HCT116 (cell line): ENCODE data around the gene CASKIN2. TPM values are rescaled to one million over a fixed set of nuclear protein-coding genes. Genes with fewer than 3 reads are reported as not detected.

Source experiments
- ATAC-seq: fragments of 200-7000 bp; cut with Tn5 transposase; 2 replicates; pipeline ENCODE4 v1.9.1; 2020; ENCODE audit warnings: mild to moderate bottlenecking, moderate library complexity
- BruUV-seq: library from RNA; stranded (reverse); fragments of 400-500 nt; replicated peaks from 2 replicates; lab custom pipeline; 2021; lab: Mats Ljungman, UMichigan
- CTCF ChIA-PET: fragments of 300-600 bp; sonication (Branson Sonifier 250); formaldehyde crosslinking; loops from one replicate; lab custom pipeline; 2021; ENCODE audit warnings: antibody characterized with exemption; lab: Charles Lee
- POLR2A ChIA-PET: fragments of 300-600, 350-600 bp; sonication (Branson Sonifier 250); formaldehyde crosslinking; loops from one replicate; lab custom pipeline; 2021; ENCODE audit warnings: antibody characterized with exemption; lab: Charles Lee
- RAD21 ChIA-PET, 2 experiments: fragments of 300-600 bp; sonication (Branson Sonifier 250); formaldehyde crosslinking; loops; one replicate each; lab custom pipeline; 2023; ENCODE audit warnings: low total read pairs in 2 of 2; ENCODE audit not compliant: uncharacterized antibody in 2 of 2, unreplicated experiment in 2 of 2, low non-redundant PET in 1 of 2; lab: Charles Lee
- DNase-seq: peaks from one replicate; pipeline ENCODE4 v3.0.0-alpha.2; 2010; ENCODE audit warnings: low read depth, low spot score
- H2AFZ ChIP-seq: fragments of 200-600 bp; shearing (Covaris generic), sonication (generic); 2 replicates; pipeline ENCODE4 v1.6.1; 2017; ENCODE audit warnings: low read depth, mixed run types, mixed read lengths, antibody characterized with exemption, low read length; ENCODE audit not compliant: poor library complexity, severe bottlenecking
- H3K27ac ChIP-seq: 2 replicates; pipeline ENCODE4 v1.5.1; 2012; ENCODE audit warnings: low read depth, low read length
- H3K27me3 ChIP-seq: fragments of 200-600 bp; sonication (generic); 2 replicates; pipeline ENCODE4 v1.6.1; 2016; ENCODE audit warnings: mixed run types, low read length, mixed read lengths; ENCODE audit not compliant: insufficient read depth
- H3K36me3 ChIP-seq, 2 experiments: fragments of 200-500 bp in 1 of 2; fragments of 200-600 bp in 1 of 2; sonication (Bioruptor generic) in 1 of 2; sonication (generic) in 1 of 2; 2 replicates each; pipeline versions ENCODE4 v1.5.1 to v1.6.1; 2014 to 2016; ENCODE audit warnings: low read length in 2 of 2, inconsistent platforms in 1 of 2, mixed read lengths in 1 of 2, mixed run types in 1 of 2; ENCODE audit not compliant: insufficient read depth in 2 of 2, control insufficient read depth in 1 of 2
- H3K4me1 ChIP-seq, 2 experiments: fragments of 200-600 bp in 1 of 2; sonication (generic) in 1 of 2; 2 replicates each; pipeline versions ENCODE4 v1.5.1 to v1.6.1; 2012 to 2017; ENCODE audit warnings: low read length in 2 of 2, inconsistent platforms in 1 of 2, mild to moderate bottlenecking in 1 of 2, mixed read lengths in 1 of 2, mixed run types in 1 of 2, moderate library complexity in 1 of 2; ENCODE audit not compliant: insufficient read depth in 2 of 2, control insufficient read depth in 1 of 2
- H3K4me2 ChIP-seq: fragments of 200-600 bp; sonication (generic); 2 replicates; pipeline ENCODE4 v1.6.1; 2017; ENCODE audit warnings: mixed run types, low read length, mixed read lengths
- H3K4me3 ChIP-seq, 2 experiments: fragments of 200-600 bp in 1 of 2; sonication (generic) in 1 of 2; replicated peaks in 1 of 2; 2 replicates each; pipeline ENCODE4 v1.5.1; 2011 to 2016; ENCODE audit warnings: low read length in 2 of 2, control low read depth in 1 of 2, low read depth in 1 of 2, mild to moderate bottlenecking in 1 of 2, mixed read lengths in 1 of 2, mixed run types in 1 of 2
- H3K79me2 ChIP-seq: fragments of 200-600 bp; sonication (generic); 2 replicates; pipeline ENCODE4 v1.6.1; 2017; ENCODE audit warnings: mild to moderate bottlenecking, mixed run types, low read length, moderate library complexity, mixed read lengths; ENCODE audit not compliant: insufficient read depth
- H3K9ac ChIP-seq: fragments of 200-600 bp; sonication (generic); 2 replicates; pipeline ENCODE4 v1.6.1; 2016; ENCODE audit warnings: low read length, mixed read lengths
- H3K9me2 ChIP-seq: fragments of 200-600 bp; sonication (generic), shearing (Covaris generic); 2 replicates; pipeline ENCODE4 v1.6.1; 2017; ENCODE audit warnings: mixed run types, mild to moderate bottlenecking, moderate library complexity; ENCODE audit not compliant: insufficient read depth
- H3K9me3 ChIP-seq, 2 experiments: fragments of 200-500 bp in 1 of 2; fragments of 200-600 bp in 1 of 2; sonication (Bioruptor generic) in 1 of 2; sonication (generic) in 1 of 2; 2 replicates each; pipeline ENCODE4 v1.6.1; 2014 to 2017; ENCODE audit warnings: low read length in 2 of 2, mixed read lengths in 2 of 2, inconsistent platforms in 1 of 2, low read depth in 1 of 2, mild to moderate bottlenecking in 1 of 2, mixed run types in 1 of 2, moderate library complexity in 1 of 2; ENCODE audit not compliant: control insufficient read depth in 1 of 2, insufficient read depth in 1 of 2
- H4K20me1 ChIP-seq: fragments of 200-600 bp; sonication (generic), shearing (Covaris generic); 2 replicates; pipeline ENCODE4 v1.6.1; 2017; ENCODE audit warnings: mixed run types, mild to moderate bottlenecking, moderate library complexity; ENCODE audit not compliant: insufficient read depth
- CBX3 ChIP-seq: IDR thresholded peaks from 2 replicates; pipeline ENCODE4 v1.6.1; 2012; ENCODE audit warnings: low read depth
- CEBPB ChIP-seq: IDR thresholded peaks from 2 replicates; pipeline ENCODE4 v1.6.1; 2012; ENCODE audit warnings: low read depth
- ELF1 ChIP-seq: IDR thresholded peaks from 2 replicates; pipeline ENCODE4 v1.6.1; 2012; ENCODE audit warnings: low read depth, borderline replicate concordance
- EZH2 ChIP-seq: fragments of 200-600 bp; sonication (generic); IDR thresholded peaks from 2 replicates; pipeline ENCODE4 v1.6.1; 2017; ENCODE audit warnings: antibody characterized with exemption, mixed run types
- EZH2phosphoT487 ChIP-seq: fragments of 200-600 bp; IDR thresholded peaks from 2 replicates; pipeline ENCODE4 v1.6.1; 2018; ENCODE audit warnings: antibody characterized with exemption, borderline replicate concordance
- FOSL1 ChIP-seq: IDR thresholded peaks from 2 replicates; pipeline ENCODE4 v1.6.1; 2012; ENCODE audit warnings: low read depth
- JUND ChIP-seq: IDR thresholded peaks from 2 replicates; pipeline ENCODE4 v1.6.1; 2012
- POLR2A ChIP-seq: IDR thresholded peaks from 2 replicates; pipeline ENCODE4 v1.7.0; 2011; ENCODE audit warnings: borderline replicate concordance; ENCODE audit not compliant: insufficient read depth, insufficient read length; ENCODE audit errors: extremely low read depth
- POLR2AphosphoS5 ChIP-seq: IDR thresholded peaks from 2 replicates; pipeline ENCODE4 v1.6.1; 2011; ENCODE audit warnings: mild to moderate bottlenecking, low read depth, low read length, moderate library complexity
- RAD21 ChIP-seq: IDR thresholded peaks from 2 replicates; pipeline ENCODE4 v1.6.1; 2012; ENCODE audit warnings: low read depth, mild to moderate bottlenecking
- SIN3A ChIP-seq: IDR thresholded peaks from 2 replicates; pipeline ENCODE4 v1.6.1; 2012; ENCODE audit warnings: low read depth
- SRF ChIP-seq: IDR thresholded peaks from 2 replicates; pipeline ENCODE4 v1.6.1; 2012; ENCODE audit warnings: low read depth
- TCF7L2 ChIP-seq: IDR thresholded peaks from 2 replicates; pipeline ENCODE4 v1.7.0; 2011; ENCODE audit warnings: borderline replicate concordance, inconsistent platforms; ENCODE audit not compliant: insufficient read depth, insufficient read length; ENCODE audit errors: extremely low read depth
- YY1 ChIP-seq: IDR thresholded peaks from 2 replicates; pipeline ENCODE4 v1.6.1; 2011; ENCODE audit warnings: low read length, low read depth, moderate library complexity, mild to moderate bottlenecking; ENCODE audit not compliant: insufficient replicate concordance; ENCODE audit errors: extremely low read depth
- ZFX ChIP-seq: fragments of 450-650 bp; IDR thresholded peaks from 2 replicates; pipeline ENCODE4 v1.6.1; 2017
- ZNF274 ChIP-seq: fragments of 200-500 bp; sonication (Bioruptor generic); IDR thresholded peaks from 2 replicates; pipeline ENCODE4 v1.6.1; 2014; ENCODE audit warnings: mild to moderate bottlenecking, low read depth, low read length, inconsistent platforms
- intact Hi-C: fragments of 100-400 bp; cut with micrococcal nuclease; formaldehyde crosslinking; loops from 2 replicates; pipeline ENCODE4 v1.10.0; 2022
- total RNA-seq: library from RNA; stranded (reverse); gene quantifications from one replicate; pipeline ENCODE4 v1.2.1, GENCODE V29; 2021; ENCODE audit not compliant: unreplicated experiment
- TF ChIP-seq, protein P1 (sequence below): IDR thresholded peaks from 2 replicates; pipeline ENCODE4 v1.6.1; 2012
- TF ChIP-seq, protein P2 (sequence below): IDR thresholded peaks from 2 replicates; pipeline ENCODE4 v1.6.1; 2012; ENCODE audit warnings: low read depth
- TF ChIP-seq, protein P3 (sequence below), 3 experiments: fragments of 200-600 bp in 1 of 3; sonication (generic) in 1 of 3; IDR thresholded peaks in 2 of 3; conservative IDR thresholded peaks in 1 of 3; 2 replicates each; pipeline ENCODE4 v1.5.1; 2012 to 2017; ENCODE audit warnings: low read depth in 2 of 3, low read length in 2 of 3, antibody characterized with exemption in 1 of 3, borderline replicate concordance in 1 of 3, control low read depth in 1 of 3, mild to moderate bottlenecking in 1 of 3, mixed read lengths in 1 of 3, mixed run types in 1 of 3, moderate library complexity in 1 of 3; ENCODE audit not compliant: insufficient read depth in 1 of 3

CASKIN2 gene
- total RNA-seq, 1 experiment from 2014 or later: 38.4 TPM

DNA sequence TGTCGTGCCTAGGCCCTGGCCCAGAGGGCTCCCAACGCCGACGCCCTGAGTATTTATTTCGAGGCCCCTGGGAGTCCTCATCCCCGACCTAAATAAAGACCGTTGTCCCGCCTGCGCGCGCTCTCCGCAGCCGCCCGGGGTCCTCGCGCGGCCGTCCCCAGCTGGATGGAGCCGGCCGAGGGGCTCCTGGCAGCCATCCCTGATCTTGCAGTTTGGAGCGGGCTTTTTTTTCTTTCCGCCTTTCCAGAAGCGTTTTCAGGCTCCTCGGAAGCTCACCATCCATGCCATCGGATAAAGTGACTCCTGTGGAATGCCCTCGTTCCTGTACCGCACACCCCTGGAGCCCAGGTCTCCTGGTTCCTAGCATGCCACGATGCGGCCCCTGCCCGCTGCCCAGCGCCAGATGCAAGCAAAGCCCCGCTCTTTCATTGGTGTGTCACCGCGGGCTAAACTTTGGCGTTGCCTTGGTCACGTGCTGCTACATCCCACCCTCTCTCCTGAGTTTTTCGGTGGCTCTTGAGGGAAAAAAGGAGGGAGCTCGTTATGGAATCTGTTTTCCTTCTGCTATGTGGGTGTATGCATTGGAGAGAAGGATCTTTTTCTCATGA lies 58.2 kb downstream of the CASKIN2 start:
- ChIA-PET CTCF (interaction anchor here (1.2 kb wide), 1 partner anchor 176 kb away, joined by 5 read pairs; the partner anchor contains the start of gene SMIM5), RAD21 (no interaction called here), POLR2A (interaction anchor here (1.0 kb wide), 1 partner anchor 63 kb away, joined by 3 read pairs; no protein-coding TSS in a partner anchor)
- BruUV-seq: TSS peak; percentile 76
- no peaks in the 10 kb centered on the region for H4K20me1 ChIP-seq
- H3K27me3 ChIP-seq: no peaks in the 10 kb centered on the region
- H3K9ac ChIP-seq: peak overlapping the region; percentile 83
- H3K4me2 ChIP-seq: peak overlapping the region; percentile 90
- H3K79me2 ChIP-seq: no peaks in the 10 kb centered on the region; the same call in 1 of the 2 replicates
- no peaks in the 10 kb centered on the region for H3K9me3 ChIP-seq
- no peak for DNase-seq
- intact Hi-C loops: no loop called here
- TF ChIP-seq JUND (no peak), ZFX (no peak), POLR2A (no peak), RAD21 (no peak), CBX3 (no peak), CEBPB (no peak), ELF1 (no peak), ZNF274 (no peak), SIN3A (no peak), EZH2phosphoT487 (no peak), FOSL1 (no peak), YY1 (no peak), SRF (no peak), EZH2 (no peak), POLR2AphosphoS5 (no peak), TCF7L2 (no peak)
- TF ChIP-seq, protein P1, sequence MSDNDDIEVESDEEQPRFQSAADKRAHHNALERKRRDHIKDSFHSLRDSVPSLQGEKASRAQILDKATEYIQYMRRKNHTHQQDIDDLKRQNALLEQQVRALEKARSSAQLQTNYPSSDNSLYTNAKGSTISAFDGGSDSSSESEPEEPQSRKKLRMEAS: no peak
- TF ChIP-seq, protein P2, sequence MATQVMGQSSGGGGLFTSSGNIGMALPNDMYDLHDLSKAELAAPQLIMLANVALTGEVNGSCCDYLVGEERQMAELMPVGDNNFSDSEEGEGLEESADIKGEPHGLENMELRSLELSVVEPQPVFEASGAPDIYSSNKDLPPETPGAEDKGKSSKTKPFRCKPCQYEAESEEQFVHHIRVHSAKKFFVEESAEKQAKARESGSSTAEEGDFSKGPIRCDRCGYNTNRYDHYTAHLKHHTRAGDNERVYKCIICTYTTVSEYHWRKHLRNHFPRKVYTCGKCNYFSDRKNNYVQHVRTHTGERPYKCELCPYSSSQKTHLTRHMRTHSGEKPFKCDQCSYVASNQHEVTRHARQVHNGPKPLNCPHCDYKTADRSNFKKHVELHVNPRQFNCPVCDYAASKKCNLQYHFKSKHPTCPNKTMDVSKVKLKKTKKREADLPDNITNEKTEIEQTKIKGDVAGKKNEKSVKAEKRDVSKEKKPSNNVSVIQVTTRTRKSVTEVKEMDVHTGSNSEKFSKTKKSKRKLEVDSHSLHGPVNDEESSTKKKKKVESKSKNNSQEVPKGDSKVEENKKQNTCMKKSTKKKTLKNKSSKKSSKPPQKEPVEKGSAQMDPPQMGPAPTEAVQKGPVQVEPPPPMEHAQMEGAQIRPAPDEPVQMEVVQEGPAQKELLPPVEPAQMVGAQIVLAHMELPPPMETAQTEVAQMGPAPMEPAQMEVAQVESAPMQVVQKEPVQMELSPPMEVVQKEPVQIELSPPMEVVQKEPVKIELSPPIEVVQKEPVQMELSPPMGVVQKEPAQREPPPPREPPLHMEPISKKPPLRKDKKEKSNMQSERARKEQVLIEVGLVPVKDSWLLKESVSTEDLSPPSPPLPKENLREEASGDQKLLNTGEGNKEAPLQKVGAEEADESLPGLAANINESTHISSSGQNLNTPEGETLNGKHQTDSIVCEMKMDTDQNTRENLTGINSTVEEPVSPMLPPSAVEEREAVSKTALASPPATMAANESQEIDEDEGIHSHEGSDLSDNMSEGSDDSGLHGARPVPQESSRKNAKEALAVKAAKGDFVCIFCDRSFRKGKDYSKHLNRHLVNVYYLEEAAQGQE: no peak
- TF ChIP-seq, protein P3, sequence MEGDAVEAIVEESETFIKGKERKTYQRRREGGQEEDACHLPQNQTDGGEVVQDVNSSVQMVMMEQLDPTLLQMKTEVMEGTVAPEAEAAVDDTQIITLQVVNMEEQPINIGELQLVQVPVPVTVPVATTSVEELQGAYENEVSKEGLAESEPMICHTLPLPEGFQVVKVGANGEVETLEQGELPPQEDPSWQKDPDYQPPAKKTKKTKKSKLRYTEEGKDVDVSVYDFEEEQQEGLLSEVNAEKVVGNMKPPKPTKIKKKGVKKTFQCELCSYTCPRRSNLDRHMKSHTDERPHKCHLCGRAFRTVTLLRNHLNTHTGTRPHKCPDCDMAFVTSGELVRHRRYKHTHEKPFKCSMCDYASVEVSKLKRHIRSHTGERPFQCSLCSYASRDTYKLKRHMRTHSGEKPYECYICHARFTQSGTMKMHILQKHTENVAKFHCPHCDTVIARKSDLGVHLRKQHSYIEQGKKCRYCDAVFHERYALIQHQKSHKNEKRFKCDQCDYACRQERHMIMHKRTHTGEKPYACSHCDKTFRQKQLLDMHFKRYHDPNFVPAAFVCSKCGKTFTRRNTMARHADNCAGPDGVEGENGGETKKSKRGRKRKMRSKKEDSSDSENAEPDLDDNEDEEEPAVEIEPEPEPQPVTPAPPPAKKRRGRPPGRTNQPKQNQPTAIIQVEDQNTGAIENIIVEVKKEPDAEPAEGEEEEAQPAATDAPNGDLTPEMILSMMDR (IDR thresholded peaks at IDR 0.05 in 2 of 3, conservative IDR thresholded peaks at IDR 0.05 in 1 of 3; ENCODE audit: borderline replicate concordance in 1 of 3, insufficient read depth in 1 of 3, low read depth in 2 of 3, low read length in 2 of 3): no peak
- H3K4me3 ChIP-seq: peak overlapping the region; percentile 84 to 98
- peak overlapping the region; percentile 68; the same call in 1 of the 2 replicates for H3K27ac ChIP-seq
- H2AFZ ChIP-seq: no peak overlapping the region
- H3K4me1 ChIP-seq: peaks cover 12 to 14% of the 10 kb centered on the region in 2 experiments
- no peak for ATAC-seq
- no peaks in the 10 kb centered on the region for H3K36me3 ChIP-seq
- H3K9me2 ChIP-seq: no peaks in the 10 kb centered on the region
